Measurements from ENCODE around the gene CRADD. TPM values are rescaled to one million over a fixed set of nuclear protein-coding genes. Genes with fewer than 3 reads are reported as not detected.

Gene CRADD
- total and polyA plus RNA-seq, 2 of the 4 experiments (the other 2 are of a cell fraction), result 11.1 to 14.0 TPM

GRCh38 chr12:93679308-93679925 is 2.2 kb downstream of the CRADD start:
- Histone ChIP-seq H3K9me1 (ENCODE audit: insufficient read depth, low read length) (peaks cover 14% of the 10 kb centered on the region), H2BK15ac (ENCODE audit: low read depth, low read length) (no peak overlapping the region), H3K79me1 (ENCODE audit: low read depth in 1 of 2, low read length in 2 of 2) (peaks cover 10 to 35% of the 10 kb centered on the region in 2 experiments), H4K8ac (ENCODE audit: low read depth in 2 of 2, low read length in 2 of 2) (no peak overlapping the region), H3K14ac (replicated peaks; ENCODE audit: low read depth, low read length) (peak overlapping the region; percentile 3; the same call in 1 of the 2 replicates), H3K9me3 (ENCODE audit: control insufficient read depth, insufficient read depth, low read length) (no peaks in the 10 kb centered on the region), H2AK5ac (ENCODE audit: low read depth, low read length) (peak overlapping the region; percentile 10), H2AFZ (replicated peaks; ENCODE audit: low read length, poor library complexity) (no peak overlapping the region), H3K9ac (ENCODE audit: low read depth, low read length) (no peak overlapping the region), H3K56ac (ENCODE audit: extremely low read depth, insufficient read depth, low read length) (no peak overlapping the region), H2BK20ac (ENCODE audit: low read depth, low read length) (no peak overlapping the region), H3K4me1 (ENCODE audit: control insufficient read depth, insufficient read depth, low read length) (peaks cover 2% of the 10 kb centered on the region; the same call in 1 of the 2 replicates), H2BK5ac (ENCODE audit: low read depth, low read length, poor library complexity, severe bottlenecking) (no peak overlapping the region), H4K20me1 (ENCODE audit: insufficient read depth, low read length) (no peaks in the 10 kb centered on the region), H3K27me3 (ENCODE audit: control insufficient read depth, insufficient read depth, low read length) (no peaks in the 10 kb centered on the region), H2AK9ac (replicated peaks; ENCODE audit: low read depth, low read length, poor library complexity) (no peak overlapping the region), H3K27ac (ENCODE audit: insufficient read depth, low read length) (no peak overlapping the region), H3K4me3 (ENCODE audit: insufficient read depth, low read depth, low read length) (no peak overlapping the region), H3K18ac (ENCODE audit: low read depth, low read length) (no peak overlapping the region), H3K36me3 (ENCODE audit: control insufficient read depth, insufficient read depth, low read length) (no peaks in the 10 kb centered on the region), H2BK120ac (ENCODE audit: low read depth, low read length) (no peak overlapping the region), H3K4me2 (ENCODE audit: low read depth, low read length) (no peak overlapping the region), H3K4ac (ENCODE audit: low read depth, low read length) (0 out of 2 replicates have a peak overlapping the region, but pooled peaks have one; percentile 19), H3K23ac (ENCODE audit: low read depth, low read length) (peak overlapping the region; percentile 59; the same call in 1 of the 2 replicates), H4K5ac (ENCODE audit: low read depth, low read length) (no peak overlapping the region), H4K91ac (ENCODE audit: insufficient read depth, low read depth, low read length) (no peak overlapping the region)
- no TSS peak for BruUV-seq (replicated peaks)
- in situ Hi-C loops (cut with MboI; ENCODE audit: low sequenced_read_pairs), result no loop called here
- intact Hi-C loops (cut with micrococcal nuclease), result loop anchor here (5.0 kb wide), 2 partner anchors 63 to 107 kb away; partner anchors contain the start of gene SOCS2
- TF ChIP-seq CEBPB (IDR thresholded peaks at IDR 0.05; ENCODE audit: low read depth, low read length) (no peak), RCOR1 (IDR thresholded peaks at IDR 0.05; ENCODE audit: insufficient replicate concordance, low read length) (no peak), CTCF (conservative IDR thresholded peaks at IDR 0.05; ENCODE audit: low read depth, low read length) (no peak), MAZ (IDR thresholded peaks at IDR 0.05; ENCODE audit: borderline replicate concordance, low read depth, low read length) (no peak), NFE2L2 (IDR thresholded peaks at IDR 0.05; ENCODE audit: low read depth, low read length) (no peak), RAD21 (IDR thresholded peaks at IDR 0.05; ENCODE audit: low read length) (no peak), MAFK (IDR thresholded peaks at IDR 0.05; ENCODE audit: low read depth, low read length) (no peak), RFX5 (IDR thresholded peaks at IDR 0.05; ENCODE audit: low read depth, low read length) (no peak)
- TF ChIP-seq, protein P1, sequence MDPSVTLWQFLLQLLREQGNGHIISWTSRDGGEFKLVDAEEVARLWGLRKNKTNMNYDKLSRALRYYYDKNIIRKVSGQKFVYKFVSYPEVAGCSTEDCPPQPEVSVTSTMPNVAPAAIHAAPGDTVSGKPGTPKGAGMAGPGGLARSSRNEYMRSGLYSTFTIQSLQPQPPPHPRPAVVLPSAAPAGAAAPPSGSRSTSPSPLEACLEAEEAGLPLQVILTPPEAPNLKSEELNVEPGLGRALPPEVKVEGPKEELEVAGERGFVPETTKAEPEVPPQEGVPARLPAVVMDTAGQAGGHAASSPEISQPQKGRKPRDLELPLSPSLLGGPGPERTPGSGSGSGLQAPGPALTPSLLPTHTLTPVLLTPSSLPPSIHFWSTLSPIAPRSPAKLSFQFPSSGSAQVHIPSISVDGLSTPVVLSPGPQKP (IDR thresholded peaks at IDR 0.05; ENCODE audit: borderline replicate concordance, low read depth, low read length), result no peak
- CTCF ChIA-PET, result interaction anchor here (1.2 kb wide), 2 partner anchors 37 to 110 kb away, joined by 3 to 5 read pairs; no protein-coding TSS in a partner anchor
- dilution Hi-C loops (cut with HindIII; ENCODE audit: low sequenced_read_pairs, unreplicated experiment), result no loop called here
- DNase-seq (no peak), ATAC-seq (ENCODE audit: low read depth) (no peak)
- POLR2A ChIA-PET (ENCODE audit: unreplicated experiment), result no interaction called here
- WGBS, 2 experiments (ENCODE audit: extremely low coverage in 2 of 2, insufficient read length in 1 of 2), result 63% methylated on average over 4 of the region's 8 CpGs; no CpG with 5 or more reads in 1 of the 2 experiments

Data from IMR-90 (cell line).